ENCODE measurements around the gene OTOP3. TPM values are rescaled to one million over a fixed set of nuclear protein-coding genes. Genes with fewer than 3 reads are reported as not detected.

OTOP3 gene
- total RNA-seq, 1 donor from 2014 or later, result not detected

DNA sequence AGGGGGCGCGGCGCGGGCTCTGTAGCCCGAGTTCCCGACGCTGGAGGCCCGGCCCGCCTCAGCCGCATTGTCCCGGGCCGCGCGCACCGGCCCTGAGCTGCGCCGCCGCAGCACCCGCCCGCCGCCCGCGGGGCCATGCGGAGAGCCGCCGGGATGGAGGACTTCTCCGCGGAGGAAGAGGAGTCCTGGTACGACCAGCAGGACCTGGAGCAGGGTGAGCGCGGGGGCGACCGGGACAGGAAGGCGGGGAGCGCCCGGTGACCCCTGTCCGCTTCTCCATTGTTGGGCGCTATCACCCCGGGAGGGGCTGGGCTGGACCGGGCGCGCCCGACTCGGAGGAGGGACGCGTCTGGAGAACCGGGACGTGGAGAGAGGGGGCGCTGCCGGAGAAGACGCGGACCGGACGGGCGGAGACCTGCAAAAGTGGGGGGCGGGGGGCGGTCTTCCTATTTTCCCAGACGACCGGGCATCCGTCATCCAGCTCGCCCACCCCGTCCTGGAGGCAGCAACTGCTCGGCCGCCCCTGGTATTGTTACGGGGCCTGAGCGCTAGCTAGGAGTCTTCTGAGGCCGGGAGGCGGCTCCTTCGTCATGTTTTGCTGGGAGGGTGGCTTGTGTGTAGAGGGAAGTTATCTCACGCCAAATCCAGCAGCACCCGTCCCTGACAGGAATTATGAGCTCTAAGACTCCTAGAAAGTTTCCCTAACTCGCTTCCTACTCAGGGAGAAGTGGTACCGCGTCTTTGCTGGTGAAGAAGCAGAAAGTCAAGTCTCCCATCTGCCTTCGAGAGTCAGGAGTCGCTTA is 52.4 kb downstream of the OTOP3 start:
- peak; percentile 86 for DNase-seq

DNA sequence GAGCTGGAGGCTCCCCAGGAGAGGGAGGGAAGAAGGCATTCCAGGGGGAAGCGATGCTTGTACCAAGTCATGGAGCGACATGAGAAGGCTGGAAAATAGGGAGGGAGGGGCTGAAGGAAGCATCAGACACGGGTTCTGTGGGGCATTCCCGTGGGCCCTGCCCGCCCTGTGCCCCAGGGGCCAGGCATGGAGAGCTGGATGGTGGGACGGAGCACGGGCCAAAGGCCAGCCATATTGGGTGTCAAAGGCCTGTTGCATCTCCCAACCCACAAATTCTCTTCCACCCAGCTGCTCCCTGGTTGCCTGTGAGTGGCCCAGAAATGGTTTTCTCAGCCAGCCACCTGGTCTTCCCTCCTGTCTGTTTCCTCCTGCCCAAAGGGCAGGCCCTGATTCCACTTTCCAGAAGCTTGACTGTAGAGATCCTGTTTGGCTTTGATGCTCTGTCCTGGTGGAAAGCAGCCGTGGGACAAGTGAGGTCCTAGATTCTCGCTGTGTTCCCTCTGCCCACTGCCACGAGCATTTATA is 54.9 kb downstream of the OTOP3 start:
- DNase-seq, result no peak

DNA sequence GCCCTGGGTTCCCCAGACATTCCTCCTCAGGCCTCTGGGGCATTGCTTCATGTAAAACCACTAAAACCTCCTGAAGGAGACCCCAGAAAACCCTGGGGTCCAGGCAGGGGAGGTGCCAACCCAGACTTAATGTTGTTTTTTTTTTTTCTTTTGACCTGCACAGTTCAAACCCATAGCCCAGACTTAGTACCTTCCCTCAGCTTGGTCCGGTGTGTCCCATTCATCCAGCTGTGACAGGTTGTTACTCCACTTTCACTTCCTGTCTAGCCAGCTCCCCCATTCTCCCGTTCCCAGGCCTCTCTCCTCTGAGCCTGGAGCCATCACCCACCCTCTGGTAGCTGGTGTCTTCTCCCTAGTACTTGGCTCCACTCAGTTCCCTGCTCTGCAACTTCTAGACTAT is 56.5 kb downstream of the OTOP3 start:
- DNase-seq, result no peak

DNA sequence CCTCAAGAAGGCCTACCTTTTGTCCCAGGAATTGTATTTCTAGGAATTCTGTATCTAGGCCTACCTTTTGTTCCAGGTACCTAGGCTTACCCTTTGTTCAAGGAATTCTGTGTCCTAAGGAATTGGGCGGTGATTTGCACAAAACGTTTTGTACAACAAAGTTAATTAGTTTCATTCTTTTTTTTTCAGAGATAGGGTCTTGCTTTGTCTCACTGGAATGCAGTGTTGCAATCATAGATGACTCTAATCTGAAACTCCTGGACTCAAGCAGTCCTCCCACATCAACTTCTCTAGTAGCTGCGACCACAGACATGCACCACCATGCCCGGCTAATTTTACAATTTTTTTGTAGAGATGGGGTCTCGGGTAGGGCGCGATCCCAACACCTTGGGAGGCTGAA is 58.7 kb downstream of the OTOP3 start:
- DNase-seq, result no peak

DNA sequence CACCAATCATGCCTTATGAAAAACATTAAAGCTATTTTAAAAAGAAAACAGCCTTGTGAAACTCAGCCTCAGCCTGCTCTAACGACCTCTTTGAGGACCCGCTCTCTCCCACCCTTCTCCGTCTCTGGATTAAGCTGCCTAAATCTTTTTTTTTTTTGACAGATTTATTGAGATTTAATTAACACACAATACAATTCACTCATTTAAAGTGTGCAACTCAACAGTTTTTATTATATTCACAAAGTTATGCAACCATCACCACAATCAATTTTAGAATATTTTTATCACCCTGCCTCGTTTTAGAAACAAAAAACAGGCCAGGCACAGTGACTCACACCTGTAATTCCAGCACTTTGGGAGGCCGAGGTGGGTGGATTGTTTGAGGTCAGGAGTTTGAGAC is 60.1 kb downstream of the OTOP3 start:
- no peak for DNase-seq

DNA sequence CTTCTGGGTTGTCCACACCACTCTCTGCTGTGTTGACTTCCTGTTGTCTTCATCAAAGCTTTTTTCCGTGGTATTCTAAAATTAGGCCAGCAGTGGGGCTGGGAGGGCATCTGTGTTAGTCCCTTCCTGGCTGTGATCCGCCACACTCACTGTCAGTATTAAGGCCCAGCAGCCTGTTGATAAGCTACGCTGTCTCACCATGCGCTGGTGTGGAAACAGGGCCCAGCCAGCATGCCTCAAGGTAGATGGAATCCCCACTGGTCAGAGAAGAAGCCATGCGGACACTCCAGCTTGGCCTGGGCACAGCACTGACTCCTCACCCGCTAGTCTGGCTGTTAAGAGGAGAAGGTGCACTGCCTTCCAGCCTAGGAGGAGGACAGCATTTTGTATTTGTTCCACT is 63.1 kb downstream of the OTOP3 start:
- DNase-seq, result no peak

DNA sequence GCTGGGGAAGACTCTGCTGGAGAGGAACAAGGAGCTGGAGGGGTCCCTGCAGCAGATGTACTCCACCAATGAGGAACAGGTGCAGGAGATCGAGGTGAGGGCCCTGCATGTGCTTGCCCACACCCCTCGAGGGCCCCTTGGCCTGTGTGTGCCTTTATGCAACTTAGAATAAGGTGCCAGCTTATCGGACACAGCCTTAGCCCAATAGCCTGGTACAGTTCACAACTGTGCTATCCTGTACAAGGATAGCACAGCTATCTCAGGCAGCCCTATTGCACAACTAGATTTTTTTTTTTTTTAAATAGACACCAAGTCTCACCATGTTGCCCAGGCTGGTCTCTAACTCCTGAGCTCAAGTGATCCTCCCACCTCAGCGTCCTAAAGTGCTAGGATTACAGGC is 63.8 kb downstream of the OTOP3 start:
- DNase-seq, result no peak

Other genes starting within 250 kb of the OTOP3 start
- gene CD300LF, start 223.0 kb upstream of the OTOP3 start, total RNA-seq, result not detected in 2 replicates
- gene RAB37, start 198.6 kb upstream of the OTOP3 start, total RNA-seq, result 0.17 and 0.37 TPM in 2 replicates
- gene NHERF1, start 187.3 kb upstream of the OTOP3 start, total RNA-seq, result 10.4 and 22.5 TPM in 2 replicates
- 29.9 and 37.6 TPM in 2 replicates for gene NAT9, start 159.6 kb upstream of the OTOP3 start, total RNA-seq
- 0.14 and 0.17 TPM in 2 replicates for gene GRIN2C, start 76.0 kb upstream of the OTOP3 start, total RNA-seq
- gene FDXR, start 62.9 kb upstream of the OTOP3 start, total RNA-seq, result 36.2 and 59.5 TPM in 2 replicates
- 0.05 TPM in 1 of 2 replicates, not detected in the other for gene FADS6, start 42.3 kb upstream of the OTOP3 start, total RNA-seq
- gene USH1G, start 12.6 kb upstream of the OTOP3 start, total RNA-seq, result not detected in 2 replicates
- not detected in 2 replicates for gene OTOP2, start 11.6 kb upstream of the OTOP3 start, total RNA-seq
- gene HID1, start 36.9 kb downstream of the OTOP3 start, total RNA-seq, result 53.8 and 65.1 TPM in 2 replicates
- gene CDR2L, start 51.7 kb downstream of the OTOP3 start, total RNA-seq, result 19.1 and 23.5 TPM in 2 replicates
- 24.7 and 35.6 TPM in 2 replicates for gene MRPL58, start 76.8 kb downstream of the OTOP3 start, total RNA-seq
- gene ATP5PD, start 111.1 kb downstream of the OTOP3 start, total RNA-seq, result 214 and 256 TPM in 2 replicates
- gene KCTD2, start 111.3 kb downstream of the OTOP3 start, total RNA-seq, result 17.4 and 22.8 TPM in 2 replicates
- 11.4 and 17.1 TPM in 2 replicates for gene SLC16A5, start 152.1 kb downstream of the OTOP3 start, total RNA-seq
- 3.1 and 3.9 TPM in 2 replicates for gene ARMC7, start 174.1 kb downstream of the OTOP3 start, total RNA-seq
- 48.8 and 51.9 TPM in 2 replicates for gene NT5C, start 195.8 kb downstream of the OTOP3 start, total RNA-seq
- 120 and 160 TPM in 2 replicates for gene JPT1, start 218.6 kb downstream of the OTOP3 start, total RNA-seq
- gene SUMO2, start 247.1 kb downstream of the OTOP3 start, total RNA-seq, result 116 and 134 TPM in 2 replicates